HG02884 (cell line): ENCODE measurements around the gene PRSS3.
"Not testable (repeated sequence)": the region's sequence is repeated elsewhere in the genome, so short reads cannot be mapped to it uniquely, and the experiment has no call there.

ENCODE experiments used
- ATAC-seq: cut with Tn5 transposase; IDR thresholded peaks from one replicate; pipeline ENCODE4 v1.9.1; 2021; ENCODE audit warnings: mild to moderate bottlenecking, moderate library complexity; ENCODE audit not compliant: unreplicated experiment

Gene PRSS3

DNA sequence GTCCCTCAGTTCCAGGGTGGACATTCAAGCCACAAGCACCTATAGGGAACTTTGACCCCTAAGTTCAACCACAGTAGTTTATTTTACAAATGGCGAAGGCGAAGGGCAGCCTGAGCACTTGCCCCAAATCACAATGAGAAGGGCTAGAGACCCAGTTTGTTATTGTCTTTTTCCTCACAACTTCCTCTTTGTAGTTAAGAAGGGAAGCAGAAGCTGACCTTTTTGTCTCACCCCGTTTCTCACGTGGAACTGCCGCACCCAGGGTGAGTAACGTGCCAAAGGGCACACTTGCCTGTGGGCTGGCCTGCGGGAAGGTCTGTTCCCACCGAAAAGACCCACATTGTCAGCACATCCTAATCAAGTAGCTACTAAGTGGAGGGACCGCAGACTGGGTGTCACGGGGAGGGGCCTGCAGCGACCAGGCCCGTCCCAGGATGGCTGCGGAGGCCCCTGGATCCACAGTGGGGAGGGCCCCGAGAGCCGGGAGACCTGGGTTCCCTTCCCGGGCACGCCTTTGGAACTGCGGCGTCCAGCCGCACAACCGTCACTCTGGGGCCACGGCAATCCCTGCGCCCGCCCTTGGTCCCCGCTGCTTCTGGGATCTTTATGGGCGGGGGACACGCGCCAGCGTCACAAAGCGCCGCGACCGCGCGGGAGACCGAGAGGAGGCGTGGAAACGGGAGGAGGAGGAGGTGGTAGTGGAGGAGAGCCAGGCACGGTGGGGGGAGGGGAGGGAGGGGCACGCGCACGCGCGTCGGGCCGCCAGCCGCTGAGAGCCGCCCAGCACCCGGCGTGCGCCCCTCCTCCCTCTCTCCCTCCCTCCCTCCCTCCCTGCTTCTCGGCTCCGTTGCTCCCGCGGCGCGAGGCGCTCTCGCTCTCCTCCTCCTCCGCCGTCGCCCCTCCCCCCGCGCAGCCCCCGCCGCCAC is 21.2 kb downstream of the PRSS3 start, which contains the start of gene UBE2R2:
Gene UBE2R2 (plus strand): TSS at position 834 of the 926 bp plus-strand sequence. CDS start 598 bp downstream, outside the sequence.
- peak; percentile 49 for ATAC-seq

DNA sequence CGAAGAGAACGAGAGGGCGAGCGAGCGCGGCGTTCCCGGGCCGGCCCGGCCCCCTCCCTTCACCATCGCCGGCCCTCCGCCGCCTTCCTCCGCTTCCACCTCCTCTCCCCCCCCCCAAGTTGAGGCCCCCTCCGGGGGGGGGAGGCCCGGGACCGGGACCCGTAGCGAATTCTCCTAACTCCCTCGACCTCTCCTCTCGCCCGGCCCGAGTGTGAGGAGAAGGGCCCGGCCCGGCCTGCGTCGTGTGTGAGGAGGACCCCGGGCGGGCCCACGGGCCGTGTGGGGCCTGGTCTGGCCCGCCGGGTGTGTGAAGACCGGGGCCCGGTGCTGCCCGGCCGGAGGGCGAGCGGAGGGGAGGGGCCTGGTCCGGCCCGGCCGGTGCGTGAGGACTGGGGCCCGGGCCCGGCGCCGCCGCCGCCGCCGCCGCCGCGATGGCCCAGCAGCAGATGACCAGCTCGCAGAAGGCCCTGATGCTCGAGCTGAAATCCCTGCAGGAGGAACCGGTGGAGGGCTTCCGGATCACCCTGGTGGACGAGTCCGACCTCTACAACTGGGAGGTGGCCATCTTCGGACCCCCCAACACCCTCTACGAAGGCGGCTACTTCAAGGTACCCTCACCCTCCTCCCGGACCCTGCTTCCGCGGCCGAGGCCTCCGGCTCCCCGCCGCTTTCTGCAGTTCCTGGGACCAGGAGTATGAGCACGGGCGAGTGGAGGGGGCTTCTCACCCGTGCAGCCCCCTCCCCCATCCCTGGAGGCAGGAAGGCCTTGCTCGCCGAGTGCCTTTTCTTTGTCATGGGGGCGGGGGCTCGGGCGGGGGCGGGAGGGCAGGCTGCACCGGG is 22.2 kb downstream of the PRSS3 start:
- peak; percentile 15 for ATAC-seq

DNA sequence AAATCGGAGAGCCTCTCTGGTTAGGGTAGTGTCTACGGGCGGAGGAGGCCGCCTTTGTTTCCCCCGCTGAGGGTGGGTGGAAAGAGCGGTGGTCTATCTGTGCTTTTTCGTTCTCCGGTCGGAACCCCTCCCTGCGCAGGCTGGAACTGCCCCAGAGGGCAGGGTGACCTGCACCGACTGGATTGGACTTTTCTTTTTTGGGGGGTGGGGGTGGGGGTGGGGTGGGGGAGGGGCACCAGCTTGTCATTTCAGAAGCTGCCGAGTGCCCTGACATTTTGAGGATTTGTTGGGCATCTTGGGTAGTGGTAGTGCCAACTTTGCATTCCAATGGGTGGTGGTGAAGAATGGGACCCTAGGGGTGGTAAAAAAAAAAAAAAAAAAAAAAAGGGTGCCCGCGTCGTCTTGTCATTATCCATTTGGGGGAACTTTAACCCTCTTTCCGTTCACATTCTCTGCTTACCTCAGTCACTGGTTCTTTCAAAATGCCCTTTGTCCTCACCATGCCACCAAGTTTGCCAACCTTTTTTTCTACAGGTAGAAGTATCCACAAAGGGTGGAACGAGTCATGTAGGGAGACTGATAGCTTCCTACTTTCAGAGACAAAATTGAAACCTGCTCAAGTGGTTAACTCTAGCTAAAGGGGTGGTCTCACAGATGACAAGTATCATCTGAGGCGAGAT is 22.9 kb downstream of the PRSS3 start:
- peak; percentile 8 for ATAC-seq

DNA sequence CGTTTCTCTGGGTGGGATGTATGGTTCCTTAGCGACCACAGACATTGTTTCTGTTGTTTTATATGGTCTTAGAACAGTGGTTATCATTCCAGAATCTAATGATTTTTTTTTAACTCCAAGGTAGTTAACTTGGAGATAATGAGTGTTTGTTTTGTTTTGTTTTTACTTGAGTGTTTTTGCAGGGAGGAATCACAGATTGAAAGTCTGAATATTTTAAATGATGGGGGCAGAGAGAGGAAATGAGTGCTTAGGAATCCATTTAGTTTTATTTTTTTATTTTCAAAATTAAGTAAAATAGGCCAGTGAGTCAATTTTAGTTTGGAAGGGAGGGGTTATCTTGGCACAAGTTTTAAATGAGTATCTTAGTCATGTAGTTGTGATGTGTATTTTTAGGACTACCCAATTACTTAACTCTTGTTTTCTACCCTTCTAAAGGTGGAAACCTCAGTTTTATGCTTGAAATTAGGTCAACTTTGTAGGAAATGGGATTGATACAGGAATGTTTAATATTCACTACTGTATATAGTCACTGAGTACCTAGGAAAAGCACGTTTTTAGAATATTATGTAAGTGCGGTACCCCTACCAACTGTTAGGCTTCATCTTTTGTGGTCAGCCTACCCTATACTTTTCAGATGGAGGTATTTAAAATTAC is 23.6 kb downstream of the PRSS3 start:
- no peak for ATAC-seq

DNA sequence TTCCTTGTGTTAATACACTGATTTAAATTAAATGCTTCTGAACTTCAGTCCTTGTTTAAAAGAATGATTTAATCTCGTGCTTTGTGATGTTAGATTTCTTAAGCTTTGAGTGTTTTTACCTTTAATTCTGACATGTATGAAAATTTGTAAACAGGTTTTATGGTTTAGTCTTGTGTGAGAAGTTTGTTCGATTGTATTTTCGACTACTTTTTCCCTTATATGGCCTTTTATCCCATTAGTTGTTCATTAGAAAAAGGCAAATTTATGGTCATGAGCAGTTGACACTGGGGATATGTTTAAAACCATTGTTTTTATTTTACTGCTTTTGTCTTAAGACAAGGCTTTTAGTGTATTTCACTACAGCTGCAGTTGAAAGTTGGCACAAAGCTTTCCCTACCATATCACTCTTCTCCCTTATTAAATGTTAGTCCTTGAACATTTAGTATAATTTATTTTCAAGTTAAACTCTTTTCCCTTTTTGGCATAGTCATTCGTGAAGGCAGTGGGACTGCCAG is 24.9 kb downstream of the PRSS3 start:
- ATAC-seq: no peak

DNA sequence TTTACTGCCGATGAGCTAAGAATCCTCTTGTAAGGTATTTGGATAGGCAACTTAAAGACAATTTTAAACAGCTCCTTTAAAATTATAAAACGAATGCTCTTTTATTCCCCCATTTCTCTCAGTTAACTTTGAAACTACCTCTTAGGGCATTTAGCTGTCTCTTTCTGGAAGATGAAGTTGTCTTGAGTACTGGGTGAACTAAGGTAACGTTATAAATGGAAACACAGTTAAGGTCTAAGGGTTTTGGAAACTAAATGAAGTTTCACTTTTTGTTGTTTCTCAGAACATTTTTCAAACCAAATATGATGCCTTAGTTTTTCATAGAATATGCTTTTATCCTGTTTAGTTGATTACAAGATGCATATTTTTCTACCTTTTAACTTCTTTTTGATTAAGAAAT is 28.4 kb downstream of the PRSS3 start:
- no peak for ATAC-seq

DNA sequence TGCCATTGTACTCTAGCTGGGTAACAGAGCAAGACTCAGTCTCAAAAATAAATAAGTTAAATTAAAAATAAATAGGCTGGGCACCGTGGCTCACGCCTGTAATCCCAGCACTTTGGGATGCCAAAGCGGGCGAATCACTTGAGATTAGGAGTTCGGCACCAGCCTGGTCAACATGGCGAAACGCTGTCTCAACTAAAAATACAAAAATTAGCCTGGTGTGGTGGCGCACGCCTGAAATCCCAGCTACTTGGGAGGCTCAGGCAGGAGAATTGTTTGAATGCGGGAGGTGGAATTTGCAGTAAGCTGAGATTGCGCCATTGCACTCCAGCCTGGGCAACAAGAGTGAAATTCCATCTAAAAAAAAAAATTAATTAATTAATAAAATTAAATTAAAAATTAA is 31.9 kb downstream of the PRSS3 start:
- ATAC-seq: not testable (repeated sequence)

DNA sequence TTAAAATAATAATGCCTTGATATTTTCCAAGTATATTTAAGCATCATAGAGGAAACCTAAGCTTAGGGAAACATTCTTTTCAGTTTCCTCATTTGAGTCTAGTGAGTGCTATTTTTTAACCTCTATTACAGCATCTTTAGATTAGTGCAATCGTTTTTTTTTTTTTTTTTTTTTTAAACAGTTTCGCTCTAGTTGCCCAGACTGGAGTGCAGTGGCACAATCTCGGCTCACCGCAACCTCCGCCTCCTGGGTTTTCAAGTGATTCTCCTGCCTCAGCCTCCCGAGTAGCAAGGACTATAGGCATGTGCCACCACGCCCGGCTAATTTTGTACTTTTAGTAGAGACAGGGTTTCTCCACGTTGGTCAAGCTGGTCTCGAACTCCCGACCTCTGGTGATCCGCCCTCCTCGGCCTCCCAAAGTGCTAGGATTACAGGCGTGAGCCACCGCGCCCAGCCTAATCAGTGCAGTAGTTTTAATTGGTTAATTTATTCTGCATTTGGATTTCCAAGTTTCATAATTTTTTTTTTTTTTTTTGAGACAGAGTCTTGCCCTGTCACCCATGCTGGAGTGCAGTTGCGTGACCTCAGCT is 34.4 kb downstream of the PRSS3 start:
- not testable (repeated sequence) for ATAC-seq

DNA sequence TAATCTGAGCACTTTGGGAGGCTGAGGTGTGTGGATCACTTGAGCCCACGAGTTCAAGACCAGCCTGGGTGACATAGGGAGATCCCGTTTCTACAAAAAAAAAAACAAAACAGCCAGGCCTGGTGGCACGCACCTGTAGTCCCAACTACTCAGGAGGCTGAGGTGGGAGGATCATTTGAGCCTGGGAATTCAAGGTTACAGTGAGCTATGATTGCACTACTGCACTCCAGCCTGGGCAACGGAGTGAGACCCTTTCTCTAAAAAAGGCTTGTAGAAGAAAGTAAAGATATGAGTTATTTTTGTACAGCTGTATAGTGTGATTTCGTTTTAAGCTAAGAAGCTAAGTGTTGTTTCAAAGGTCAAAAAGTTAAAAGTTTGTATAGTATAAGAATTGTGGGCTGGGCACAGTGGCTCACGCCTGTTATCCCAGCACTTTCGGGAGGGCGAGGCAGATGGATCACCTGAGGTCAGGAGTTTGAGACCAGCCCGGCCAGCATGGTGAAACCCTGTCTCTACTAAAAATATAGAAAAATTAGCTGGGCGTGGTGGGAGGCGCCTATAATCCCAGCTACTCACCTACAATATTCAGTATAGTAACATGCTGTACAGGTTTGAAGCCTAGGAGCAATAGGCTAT is 40.4 kb downstream of the PRSS3 start:
- ATAC-seq: no peak

DNA sequence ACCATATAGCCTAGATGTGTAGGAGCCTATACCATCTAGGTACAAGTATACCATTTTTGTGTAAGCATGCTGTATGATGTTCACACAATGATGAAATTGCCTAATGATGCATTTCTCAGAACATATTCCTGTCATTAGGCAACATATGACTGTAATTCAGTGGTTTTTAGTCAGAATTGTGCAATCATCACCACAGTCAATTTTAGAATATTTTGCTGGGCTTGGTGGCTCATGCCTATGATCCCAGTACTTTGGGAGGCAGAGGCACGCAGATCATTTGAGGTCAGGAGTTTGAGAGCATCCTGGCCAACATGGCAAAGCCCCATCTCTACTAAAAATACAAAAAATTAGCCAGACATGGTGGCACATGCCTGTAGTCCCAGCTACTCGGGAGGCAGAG is 40.9 kb downstream of the PRSS3 start:
- not testable (repeated sequence) for ATAC-seq

DNA sequence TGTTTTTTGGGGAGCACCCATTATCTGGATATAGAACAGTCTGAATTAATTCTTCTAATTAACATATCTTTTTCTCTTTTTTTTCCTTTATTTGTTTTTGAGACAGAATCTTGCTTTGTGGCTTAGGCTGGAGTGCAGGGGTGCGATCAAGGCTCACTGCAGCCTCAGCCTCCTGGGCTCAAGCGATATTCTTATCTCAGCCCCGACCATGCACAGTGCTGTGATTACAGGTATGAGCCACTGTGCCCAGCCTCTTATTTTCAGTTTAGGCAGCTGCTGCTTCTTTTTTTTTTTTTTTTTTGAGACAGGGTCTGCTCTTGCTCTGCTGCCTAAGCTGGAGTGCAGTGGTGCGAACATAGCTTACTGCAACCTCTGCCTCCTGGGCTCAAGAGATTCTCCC is 41.8 kb downstream of the PRSS3 start:
- no peak for ATAC-seq

DNA sequence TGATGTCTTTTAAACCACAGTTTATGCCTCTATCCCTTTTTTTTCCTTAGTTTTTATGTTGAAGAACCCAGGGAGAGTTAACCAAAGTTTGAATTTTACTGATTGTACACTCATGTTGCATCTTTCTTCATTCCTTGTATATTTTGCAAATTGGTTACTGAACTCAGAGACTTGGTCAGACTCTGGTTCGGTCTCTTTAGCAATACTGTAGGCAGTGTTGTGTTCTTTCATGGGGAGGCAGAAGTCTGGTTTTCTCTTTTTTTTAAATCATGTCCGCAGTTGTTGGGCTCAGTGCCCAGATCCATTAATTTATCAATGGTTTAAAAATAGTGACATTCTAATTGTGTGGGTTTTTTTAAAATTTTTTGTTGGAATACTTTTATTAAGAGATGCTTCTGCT is 45.0 kb downstream of the PRSS3 start:
- no peak for ATAC-seq

DNA sequence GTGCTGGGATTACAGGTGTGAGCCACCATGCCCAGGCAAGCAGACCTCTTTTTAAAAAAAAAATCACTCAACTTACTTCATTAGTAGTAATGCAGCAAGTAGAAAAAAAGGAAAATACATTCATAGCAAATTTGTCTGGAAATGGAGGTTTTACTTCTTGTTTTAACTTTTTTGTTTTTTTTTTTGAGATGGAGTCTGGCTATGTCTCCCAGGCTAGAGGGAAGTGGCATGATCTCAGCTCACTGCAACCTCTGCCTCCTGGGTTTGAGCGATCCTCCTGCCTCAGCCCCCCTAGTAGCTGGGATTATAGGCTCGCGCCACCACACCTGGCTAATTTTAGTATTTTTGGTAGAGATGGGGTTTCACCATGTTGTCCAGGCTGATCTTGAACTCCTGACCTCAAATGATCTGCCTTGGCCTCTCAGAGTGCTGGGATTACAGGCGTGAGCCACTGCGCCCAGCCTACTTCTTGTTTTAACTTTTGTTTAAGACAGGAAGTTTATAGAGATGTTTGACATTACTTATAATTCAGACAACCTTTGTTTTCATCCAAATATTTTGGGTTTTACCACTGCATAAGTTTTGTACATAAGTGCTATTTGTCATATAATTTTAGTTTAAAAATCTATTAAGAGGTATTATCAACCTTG is 48.1 kb downstream of the PRSS3 start:
- ATAC-seq: no peak

DNA sequence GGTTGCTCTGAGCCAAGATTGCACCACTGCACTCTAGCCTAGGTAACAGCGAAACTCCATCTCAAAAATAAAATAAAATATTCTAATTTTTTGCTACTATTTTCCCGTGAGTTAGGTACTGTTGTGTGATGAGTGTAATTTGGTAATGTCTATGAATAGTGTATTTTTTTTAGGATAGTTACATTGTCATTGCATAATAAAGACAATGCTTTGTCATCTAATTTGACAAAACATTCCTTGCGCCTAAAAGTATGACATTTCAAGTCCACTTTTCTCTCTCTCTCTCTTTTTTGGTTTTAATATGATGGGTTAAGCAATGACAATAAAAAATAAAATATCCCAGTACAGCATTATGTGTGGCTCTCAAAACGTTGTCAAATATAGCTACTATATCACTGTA is 50.9 kb downstream of the PRSS3 start:
- ATAC-seq: no peak

DNA sequence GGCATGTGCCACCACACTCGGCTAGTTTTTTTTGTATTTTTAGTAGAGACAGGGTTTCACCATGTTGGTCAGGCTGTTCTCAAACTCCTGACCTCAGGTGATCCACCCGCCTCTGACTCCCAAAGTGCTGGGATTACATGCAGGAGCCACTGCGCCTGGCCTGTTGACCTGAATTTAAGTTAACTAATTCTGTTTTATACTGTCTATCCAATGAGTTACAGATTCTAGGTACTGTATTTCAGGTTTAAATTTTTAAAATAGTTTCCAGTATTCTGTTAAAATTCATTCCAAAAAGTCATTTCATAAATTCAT is 52.5 kb downstream of the PRSS3 start:
- ATAC-seq: not testable (repeated sequence)
